Stimulated activated CD4-positive, alpha-beta T cell treated with anti-CD3 and anti-CD28 coated beads, Interleukin-12 subunit alpha, Interleukin-12 subunit beta, amount 100 ng/mL, for 4 hours (primary cell): ENCODE results near the gene WNT5B.

Experiments
- DNase-seq: peaks from one replicate; pipeline ENCODE4 v3.0.0-alpha.2; 2020

WNT5B gene

DNA sequence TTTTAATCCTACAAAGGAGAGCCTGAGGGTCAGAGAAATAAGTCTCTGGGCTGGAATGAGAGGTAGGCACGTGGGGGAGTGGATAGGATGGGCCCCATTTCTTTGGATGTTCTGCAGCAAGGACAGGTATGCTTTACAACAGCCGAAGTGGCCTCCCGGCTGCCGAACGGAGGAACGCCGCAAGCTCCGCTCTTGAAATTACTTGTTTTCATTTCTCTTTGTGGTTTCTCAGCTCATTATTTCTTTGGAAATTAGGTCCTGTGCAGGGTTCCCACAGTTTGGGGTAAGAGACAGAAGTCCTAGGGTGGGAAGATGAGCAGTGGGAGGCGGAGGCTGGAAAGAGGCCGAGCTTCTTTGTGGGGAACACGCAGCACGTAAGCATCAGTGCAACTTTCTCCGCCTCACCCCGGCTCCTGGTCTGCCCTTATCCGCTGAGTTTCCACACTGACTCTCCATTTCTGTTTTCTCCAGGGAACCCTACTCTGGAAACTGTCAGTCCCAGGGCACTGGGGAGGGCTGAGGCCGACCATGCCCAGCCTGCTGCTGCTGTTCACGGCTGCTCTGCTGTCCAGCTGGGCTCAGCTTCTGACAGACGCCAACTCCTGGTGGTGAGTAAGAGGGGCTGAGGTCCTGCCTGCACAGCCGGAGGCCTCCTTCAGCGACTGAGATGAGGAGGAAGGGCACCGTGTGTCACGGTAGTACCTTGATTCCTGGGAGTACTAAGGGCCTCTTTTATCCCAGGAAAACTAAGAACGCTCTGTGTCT, 2.0 kb downstream of the WNT5B start:
- DNase-seq = no peak

DNA sequence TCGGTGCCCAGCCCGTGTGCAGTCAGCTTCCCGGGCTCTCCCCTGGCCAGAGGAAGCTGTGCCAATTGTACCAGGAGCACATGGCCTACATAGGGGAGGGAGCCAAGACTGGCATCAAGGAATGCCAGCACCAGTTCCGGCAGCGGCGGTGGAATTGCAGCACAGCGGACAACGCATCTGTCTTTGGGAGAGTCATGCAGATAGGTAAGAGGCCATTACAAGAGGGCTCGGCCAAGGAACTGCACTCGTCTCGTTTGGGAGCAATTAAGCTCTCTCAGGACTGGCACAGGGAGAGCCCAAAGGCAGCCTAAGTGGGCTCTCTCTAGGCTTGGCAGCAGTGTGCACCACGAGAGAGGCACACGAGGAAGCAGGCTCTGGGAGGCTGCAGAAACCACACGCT, 3.7 kb downstream of the WNT5B start:
- DNase-seq = no peak

DNA sequence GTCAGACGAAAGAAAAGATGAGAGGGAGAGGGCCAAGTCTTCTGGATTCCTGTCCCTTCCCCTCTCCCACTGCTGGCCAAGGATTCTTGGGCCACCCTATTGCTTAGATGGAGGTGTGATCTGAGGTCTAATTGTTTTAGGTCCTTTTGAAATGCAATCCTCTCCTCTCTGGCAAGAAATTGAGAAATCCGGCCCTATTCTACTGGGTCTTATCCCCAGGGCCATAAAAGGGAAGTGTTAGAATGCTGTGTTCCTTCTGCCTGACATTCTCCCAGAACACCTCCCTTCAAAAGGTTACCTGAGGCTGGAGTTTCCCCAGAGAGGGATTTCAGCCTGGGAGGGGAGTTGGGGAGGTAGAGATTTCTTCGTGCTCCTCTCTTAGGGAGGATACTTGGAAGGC, 4.4 kb downstream of the WNT5B start:
- no peak for DNase-seq

- no peak for DNase-seq
Observed at GRCh38 chr12:1634149-1634548, 5.1 kb downstream of the WNT5B start.

- peak; percentile 62 for DNase-seq
Observed at GRCh38 chr12:1634590-1635191, 5.7 kb downstream of the WNT5B start.

DNA sequence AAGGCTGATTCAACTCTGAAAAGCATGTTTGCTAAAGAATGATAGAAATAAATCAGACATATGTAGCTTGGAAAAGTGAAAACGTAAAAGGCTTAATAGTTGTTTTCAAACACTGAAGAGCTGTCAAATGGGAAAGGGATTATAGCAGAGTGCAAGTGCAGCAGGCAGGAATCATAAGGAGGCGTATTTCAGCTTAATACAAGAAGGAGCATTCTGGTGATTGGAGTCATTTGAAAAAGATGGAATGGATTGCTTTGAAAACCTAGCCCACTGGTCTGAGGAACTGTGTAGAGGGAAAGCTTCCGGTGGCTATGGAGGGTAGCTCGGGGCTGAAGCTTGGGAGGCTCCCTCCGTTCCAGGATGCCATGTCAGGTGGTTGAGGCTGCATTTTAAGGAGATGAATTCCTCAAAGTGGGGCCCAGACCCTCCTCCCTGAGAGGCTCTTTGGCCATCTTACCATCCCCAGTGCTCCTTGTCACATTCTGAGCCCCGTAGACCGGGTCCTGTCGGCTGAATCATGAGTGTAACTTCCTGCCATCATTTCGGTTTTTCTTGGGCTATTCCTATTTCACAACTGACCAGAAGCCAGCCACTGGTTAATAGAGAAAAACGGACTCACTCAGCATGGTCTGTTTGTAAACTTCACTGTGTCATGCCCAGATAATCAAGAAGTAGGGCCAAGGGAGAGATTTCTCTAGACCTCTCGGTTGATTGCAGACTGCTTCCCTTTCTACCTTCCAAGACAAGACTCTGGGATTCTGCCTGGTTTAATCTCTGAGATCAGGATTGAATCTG, 6.5 kb downstream of the WNT5B start:
- DNase-seq = no peak

- DNase-seq = no peak
Observed at GRCh38 chr12:1638203-1638602, 9.2 kb downstream of the WNT5B start.

GRCh38 chr12:1639538-1639937, 10.5 kb downstream of the WNT5B start:
- no peak for DNase-seq

- DNase-seq = no peak
Observed at GRCh38 chr12:1640328-1641234, 11.6 kb downstream of the WNT5B start.

- DNase-seq = no peak
Observed at GRCh38 chr12:1642513-1642912, 13.5 kb downstream of the WNT5B start.

DNA sequence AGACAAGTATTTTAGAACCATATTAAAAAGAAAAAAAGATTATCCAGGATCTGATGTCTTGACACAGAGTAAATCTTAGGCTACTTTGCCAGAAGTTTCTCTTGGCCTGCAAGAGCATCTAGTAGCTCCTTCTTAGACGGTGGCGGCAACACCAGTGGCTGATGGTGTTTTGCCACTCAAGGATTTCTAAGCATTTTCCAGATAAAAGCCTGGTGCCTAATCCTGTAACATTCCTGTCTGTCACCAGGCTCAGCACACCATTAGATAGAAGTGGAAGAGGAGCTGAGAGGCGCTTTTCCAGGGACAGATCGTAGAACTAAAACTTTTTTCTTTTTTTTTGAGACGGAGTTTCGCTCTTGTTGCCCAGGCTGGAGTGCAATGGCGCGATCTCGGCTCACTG, 14.0 kb downstream of the WNT5B start:
- no peak for DNase-seq

- DNase-seq = no peak
Observed at GRCh38 chr12:1643905-1644533, 15.0 kb downstream of the WNT5B start.

DNA sequence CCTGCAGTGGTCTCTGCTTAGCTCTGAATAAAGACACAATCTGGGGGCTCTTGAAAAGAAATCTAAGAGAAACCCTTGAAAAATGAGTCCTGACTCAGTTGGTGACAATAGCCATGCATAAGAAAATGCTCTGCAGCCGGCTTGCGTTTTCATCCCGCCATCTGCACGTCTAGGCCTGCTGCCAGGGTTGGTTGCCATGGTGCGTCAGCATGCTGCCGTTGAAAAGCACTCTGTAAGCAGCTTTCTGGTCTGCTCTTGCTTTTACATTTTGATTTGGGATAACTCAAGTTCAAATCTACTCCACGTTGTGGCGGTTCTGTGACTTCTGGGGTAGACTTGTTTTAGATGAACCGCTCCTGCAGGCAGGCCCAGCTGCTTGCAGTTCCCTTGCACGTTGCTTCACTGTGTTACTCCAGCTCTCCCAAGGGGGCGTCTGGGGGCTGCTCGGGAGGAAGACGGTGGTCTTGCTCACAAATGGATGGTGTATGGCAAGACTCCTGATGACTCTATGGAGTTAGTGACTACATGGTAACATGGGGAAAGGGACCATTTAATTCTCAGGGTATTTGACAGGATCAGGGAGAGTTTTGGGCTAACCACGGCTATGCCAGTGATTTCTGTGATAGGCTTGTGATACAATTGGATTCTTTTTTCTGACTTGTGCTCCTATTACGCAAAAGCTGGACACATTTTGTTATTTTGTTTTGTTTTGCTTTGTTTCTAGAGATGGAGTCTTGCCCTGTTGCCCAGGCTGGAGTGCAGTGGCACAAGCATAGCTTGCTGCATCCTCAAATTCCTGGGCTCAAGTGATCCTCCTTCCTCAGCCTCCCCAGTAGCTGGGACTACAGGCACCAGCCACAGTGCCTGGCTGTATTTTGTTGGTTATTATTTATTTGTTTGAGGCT, 15.8 kb downstream of the WNT5B start:
- DNase-seq = no peak

GRCh38 chr12:1645819-1646218, 16.8 kb downstream of the WNT5B start:
- no peak for DNase-seq

GRCh38 chr12:1646569-1647284, 17.7 kb downstream of the WNT5B start:
- DNase-seq = no peak

- no peak for DNase-seq
Observed at GRCh38 chr12:1647285-1647669, 18.2 kb downstream of the WNT5B start.

DNA sequence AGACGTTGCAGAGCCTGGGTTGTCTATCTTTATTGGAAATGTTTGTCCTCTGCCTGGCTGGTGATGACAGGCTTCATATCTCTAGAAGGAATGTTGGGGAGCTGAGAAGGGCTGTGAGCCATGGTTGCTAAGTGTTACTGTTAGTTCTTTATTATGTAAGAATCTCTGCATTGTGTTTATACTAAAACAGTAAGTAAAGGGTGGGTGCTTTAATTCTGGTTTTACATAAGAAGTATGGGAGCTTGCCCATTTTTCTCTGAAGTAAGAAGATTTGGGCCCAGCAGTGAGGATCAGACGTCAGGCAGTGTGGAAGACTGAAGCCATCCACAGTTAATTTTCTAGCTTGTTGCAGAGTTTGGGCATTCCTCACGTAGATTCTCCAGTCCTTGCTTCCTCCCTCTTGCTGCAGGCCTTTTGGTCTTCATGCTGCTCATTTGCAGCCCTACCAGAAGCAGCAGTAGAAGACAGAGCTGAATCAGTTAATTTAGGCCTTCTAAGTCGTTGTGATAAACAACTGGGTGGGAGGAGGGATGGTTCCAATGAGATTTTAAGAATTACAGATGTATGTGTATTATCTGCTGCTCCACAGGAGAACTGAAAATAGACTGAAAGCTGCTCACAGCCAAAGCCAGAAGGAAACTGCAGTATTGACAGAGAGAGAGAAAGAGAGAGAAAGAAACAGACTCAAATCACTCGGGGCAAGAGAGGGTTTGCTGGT, 21.4 kb downstream of the WNT5B start:
- DNase-seq = no peak

DNA sequence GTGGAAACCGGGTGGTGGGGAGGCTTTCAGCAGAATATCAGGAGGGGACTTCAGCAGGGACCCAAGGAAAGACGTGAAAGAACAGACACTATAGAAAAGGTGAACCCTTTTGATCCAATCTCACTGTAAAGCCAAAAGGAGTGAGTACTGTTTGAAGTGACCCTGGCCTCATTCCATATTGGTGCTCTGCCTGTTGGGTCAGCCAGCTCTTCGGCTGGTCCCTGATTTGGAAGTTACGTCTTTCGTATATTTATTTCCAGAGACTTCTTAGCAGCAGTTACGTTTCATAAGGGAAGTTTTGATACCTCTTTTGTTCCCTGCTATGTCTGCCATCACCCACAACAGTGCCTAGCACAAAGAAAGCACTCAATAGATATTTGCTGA, 21.9 kb downstream of the WNT5B start:
- no peak for DNase-seq

DNA sequence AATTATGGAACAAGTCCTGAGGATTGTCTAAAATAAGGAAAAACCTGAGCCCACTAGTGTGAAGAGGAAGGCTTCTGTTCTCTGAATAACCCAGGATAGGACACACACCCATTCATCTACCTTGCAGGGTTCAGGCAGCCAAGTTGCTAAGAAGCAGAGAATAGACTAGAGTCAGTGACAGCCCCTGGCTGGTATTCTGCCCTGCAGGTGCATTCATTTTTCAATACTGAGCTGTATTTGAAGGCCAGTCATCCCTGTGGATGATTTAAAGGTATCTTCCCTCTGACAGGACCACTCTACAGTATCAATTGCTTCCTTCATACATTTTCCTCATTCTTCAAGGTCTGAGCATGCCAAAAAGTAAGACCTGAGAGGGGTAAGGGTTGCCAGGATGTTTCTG, 22.9 kb downstream of the WNT5B start:
- no peak for DNase-seq

- no peak for DNase-seq
Observed at GRCh38 chr12:1655225-1655788, 26.3 kb downstream of the WNT5B start.
